SK-N-DZ (cell line): ENCODE data around the gene SHROOM3.
"Not testable (repeated sequence)": the region's sequence is repeated elsewhere in the genome, so short reads cannot be mapped to it uniquely, and the experiment has no call there.

Experiments
- DNase-seq: peaks from one replicate; pipeline ENCODE4 v3.0.0-alpha.2; 2015; ENCODE audit warnings: low spot score

The SHROOM3 gene

DNA sequence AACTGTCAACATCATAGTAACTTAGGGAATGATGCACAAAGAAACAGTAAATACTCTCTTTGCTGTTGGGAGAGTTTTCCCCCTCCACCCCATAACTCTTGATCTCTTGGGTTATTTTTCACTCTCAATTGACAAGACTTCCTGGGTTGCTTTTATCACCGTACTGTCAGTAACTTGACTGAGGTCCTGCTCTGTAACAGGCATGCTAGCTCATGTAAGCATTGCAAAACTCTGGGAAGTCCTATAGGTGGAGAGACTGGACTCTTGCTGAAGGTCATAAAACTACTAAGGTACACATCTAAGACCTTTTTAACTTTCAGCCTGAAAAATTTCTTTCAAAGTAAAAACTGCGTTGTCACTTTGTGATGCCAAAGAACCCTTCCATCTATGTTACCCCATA lies 10.9 kb downstream of the SHROOM3 start:
- DNase-seq: no peak

DNA sequence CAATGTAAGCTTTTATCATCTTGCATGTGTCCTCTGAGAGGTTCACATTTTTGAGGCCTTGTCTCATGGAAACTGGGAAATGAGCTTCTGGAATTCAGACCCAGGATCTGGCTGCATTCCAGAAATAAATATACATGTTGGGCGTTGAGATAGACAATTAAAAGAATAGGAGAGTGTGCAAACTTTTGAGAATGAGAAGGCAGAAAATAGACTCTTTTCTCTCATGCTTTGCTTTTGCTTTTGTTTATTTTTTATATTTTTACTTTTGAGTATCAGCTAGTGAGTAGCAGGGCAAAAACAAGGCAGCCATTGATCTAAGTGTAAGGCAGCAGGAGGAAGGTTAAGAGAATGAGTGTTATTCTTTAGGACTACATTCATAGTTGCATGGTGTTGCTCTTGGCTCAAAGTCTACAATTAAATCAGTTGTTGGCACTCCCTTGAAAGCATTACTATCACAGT lies 12.4 kb downstream of the SHROOM3 start:
- DNase-seq: no peak

DNA sequence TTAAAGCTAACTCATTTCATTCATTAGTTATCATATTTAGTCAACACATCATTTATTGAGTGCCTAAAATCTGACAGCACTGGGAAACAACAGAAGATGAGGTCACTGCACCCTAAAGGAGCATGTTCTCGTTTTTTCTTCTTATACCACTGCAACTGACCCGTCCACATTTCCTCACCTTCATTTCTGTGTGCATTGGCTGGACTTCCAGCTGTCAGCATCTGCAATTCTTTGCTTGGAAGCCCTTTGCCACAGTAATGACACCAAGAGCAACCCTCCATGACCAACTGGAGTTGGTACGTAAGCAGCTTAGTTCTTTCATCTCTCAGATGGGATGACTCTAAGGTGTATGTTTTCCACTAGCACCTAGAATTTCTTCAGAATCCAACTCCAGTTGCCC lies 13.2 kb downstream of the SHROOM3 start:
- DNase-seq: no peak

DNA sequence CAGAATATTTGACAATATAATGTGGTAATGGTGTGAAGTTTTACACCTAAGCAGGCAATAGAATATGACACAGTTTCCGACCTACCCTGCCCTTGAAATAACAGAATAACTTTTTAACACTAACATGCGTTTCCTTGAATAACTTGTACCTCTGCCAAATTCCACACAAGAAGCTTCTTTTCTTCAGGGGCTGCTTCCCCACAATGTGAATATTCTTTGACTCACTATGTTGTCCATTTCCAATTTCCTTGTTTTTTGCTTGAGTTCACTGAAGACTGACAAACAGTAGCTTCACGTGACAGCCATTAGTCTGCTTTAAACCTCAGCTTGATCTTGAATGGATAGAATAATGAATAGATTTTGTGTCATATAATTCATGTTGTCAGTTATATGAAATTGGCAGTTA lies 14.3 kb downstream of the SHROOM3 start:
- no peak for DNase-seq

DNA sequence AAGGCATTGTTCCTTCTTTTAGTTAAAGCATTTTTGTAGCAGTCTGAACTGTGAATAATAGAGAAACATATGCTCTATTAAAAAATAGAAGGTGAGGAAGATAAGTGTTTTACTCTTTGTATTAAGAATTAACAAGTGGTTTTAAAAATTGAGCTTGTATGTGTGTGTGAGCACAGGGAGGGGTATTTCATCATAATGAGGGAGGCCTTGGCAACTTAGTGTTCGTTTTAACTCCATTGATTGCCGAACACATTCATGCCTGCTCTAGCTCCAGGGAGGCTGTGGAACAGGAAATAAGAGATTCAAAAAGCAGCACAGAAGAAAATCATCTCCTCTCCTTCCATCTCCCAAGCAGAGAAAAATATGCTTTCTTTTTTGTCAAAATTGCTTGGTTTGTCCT lies 14.8 kb downstream of the SHROOM3 start:
- DNase-seq: no peak

DNA sequence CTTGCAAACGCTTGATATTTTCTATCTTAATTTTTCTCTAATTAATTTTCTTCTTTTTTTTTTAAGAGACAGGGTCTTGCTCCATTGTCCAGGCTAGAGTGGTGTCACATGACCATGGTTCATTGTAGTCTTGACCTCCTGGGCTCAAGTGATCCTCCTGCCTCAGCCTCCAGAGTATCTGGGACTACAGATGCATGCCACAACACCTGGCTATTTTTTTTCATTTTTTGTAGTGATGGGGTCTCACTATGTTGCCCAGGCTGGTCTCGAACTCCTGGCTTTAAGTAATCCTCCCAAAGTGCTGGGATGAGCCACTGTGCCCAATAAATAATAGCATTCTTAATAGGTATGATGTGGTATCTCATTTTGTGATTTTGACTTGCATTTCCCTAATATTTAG lies 18.2 kb downstream of the SHROOM3 start:
- DNase-seq: no peak

DNA sequence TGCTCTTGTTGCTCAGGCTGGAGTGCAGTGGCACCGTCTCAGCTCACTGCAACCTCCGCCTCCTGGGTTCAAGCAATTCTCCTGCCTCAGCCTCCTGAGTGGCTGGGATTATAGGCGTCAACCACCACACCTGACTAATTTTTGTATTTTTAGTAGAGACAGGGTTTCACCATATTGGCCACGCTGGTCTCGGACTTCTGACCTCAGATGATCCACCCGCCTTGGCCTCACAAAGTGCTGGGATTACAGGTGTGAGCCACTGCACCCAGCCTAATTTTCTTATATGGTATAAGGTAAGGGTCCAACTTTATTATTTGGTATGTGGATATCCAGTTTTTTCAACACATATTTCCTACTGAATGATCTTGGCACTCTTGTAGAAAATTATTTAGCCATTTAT lies 19.0 kb downstream of the SHROOM3 start:
- DNase-seq: not testable (repeated sequence)

DNA sequence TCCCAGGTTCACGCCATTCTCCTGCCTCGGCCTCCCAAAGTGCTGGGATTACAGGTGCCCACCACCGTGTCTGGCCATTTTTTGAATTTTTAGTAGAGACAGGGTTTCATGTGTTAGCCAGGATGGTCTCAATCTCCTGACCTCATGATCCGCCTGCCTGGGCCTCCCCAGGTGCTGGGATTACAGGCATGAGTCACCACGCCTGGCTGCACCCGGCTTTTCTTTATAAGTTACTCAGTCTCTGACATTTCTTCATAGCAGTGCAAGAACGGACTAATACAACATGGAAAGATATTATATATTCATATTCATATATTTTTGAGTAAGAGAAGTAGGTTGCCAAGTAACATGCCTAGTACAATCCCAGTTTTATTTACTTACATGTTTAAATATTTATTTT lies 22.9 kb downstream of the SHROOM3 start:
- no peak for DNase-seq

DNA sequence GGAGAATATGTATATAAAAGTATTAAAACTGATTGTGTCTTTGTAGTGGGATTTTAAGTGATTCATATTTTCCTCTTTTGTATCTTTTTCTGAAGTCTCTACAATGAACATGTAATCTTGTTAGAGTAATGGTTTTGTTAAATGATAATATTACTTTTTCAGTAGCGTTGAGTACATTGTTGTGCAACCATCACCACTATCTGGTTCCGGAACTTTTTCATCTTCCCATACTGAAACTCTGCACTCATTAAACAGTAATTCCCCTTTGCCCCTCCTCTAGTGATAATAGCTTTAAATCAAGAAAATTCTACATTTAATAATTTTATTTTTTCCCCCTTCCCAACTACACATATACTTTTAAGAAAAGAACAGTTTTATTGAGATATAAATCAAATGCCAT lies 23.3 kb downstream of the SHROOM3 start:
- no peak for DNase-seq

DNA sequence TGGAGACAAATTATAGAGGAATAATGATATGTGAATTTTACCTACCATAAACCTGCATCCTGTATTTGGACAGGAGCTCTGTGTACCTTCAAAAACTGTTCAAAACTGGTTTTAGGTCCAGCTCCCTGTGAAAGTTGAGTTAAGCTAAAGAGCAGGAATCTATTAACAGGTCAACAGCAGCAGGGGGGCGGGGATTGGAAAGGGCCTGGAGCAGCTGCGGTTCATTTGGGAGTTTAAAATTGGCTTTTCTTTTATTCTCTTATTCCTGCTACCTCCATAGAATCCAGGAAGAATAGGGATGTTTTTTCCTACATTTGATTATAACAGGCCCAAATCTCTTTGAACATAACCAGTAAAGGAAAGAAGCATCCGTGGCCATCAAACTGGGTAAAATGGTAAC lies 23.8 kb downstream of the SHROOM3 start:
- DNase-seq: no peak

DNA sequence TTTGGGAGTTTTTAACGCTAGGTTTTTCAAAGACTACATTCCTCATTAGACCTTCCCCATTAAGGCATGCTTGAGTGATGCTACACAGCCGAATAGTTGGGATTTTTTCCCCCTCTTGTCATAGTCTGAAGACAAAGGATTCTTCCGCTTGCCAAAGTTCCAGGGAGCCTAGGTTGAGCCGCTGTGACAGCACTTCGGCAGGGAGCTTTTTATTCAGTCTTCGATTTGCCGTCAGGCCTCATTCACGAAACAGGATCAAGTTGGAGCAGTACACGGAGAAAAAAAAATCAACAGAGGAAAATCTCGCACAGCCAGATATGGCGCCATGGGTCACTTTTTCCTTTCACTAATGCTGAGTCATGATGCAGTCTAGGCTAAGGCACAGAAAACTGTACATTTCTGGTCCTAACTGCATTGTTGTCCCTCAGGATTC lies 24.3 kb downstream of the SHROOM3 start:
- DNase-seq: no peak

DNA sequence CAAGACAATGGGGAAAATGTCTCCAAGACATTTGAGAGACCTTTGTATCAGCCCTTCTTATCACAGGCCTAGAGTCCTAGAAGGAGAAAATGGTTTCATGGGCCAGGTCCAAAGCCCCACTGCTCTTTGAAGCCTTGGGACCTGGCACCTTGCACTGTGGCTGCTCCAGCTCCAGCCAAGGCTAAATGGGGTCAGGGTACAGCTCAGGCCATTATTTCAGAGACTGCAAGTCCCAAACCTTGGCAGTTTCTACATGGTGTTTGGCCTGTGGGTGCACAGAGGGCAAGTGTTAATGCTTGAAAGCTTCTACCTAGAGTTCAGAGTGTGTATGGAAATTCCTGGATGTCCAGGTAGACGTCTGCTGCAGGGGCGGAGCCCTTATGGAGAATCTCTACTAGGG lies 28.5 kb downstream of the SHROOM3 start:
- no peak for DNase-seq

DNA sequence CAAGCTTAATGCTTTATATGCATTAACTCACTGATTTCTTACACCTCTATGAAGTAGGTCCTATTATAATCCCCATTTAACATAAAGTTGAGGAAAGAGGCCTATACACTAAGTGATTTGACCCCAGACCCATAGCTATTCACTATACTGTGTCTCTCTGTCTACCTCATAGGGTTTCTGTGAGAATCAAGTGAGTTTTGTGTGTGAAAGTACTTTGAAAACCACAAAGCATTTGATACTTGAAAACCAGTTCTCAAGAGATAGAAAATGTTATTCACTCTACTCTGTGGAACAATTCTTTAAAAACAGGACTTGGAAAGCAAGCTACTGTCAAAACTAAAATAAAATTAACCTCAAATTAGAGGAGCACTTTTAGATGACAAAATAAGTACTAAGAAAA lies 35.0 kb downstream of the SHROOM3 start:
- no peak for DNase-seq

DNA sequence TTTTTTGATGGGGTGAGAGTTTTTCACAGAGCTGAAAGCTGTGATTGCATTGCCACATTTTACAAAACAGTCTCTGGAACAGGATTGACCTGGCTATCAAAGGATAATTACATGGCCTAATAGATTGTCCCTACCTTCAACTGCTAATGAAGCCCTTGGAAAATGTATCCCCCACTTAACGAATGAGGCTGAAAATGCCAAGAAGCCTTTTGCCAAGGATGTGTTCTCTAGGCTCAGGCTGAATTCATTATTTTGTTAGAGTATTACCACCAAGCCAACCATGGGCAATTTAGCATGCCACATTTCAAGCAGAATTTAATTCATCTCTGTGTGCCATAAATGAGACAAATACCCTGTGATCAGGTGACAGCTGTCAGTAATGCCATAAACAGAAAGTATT lies 35.5 kb downstream of the SHROOM3 start:
- no peak for DNase-seq

DNA sequence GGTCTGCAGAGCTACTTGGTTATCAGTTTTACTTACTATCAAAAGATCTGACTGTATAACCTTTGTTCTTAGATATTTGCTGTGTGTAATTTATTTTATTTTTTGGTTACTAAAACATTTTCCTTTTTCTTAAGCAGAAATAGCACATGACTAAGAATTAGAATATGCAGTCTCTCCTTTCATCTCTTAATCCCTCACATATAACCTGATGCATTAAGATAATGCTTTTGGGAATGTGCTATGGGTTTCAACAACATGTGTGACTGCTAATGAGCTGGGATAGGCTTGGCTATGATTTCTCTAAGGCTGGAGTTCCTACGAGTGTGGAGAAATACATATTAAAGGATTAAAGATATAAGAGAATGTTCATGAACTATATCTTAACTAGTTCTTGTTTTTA lies 41.5 kb downstream of the SHROOM3 start:
- DNase-seq: no peak

DNA sequence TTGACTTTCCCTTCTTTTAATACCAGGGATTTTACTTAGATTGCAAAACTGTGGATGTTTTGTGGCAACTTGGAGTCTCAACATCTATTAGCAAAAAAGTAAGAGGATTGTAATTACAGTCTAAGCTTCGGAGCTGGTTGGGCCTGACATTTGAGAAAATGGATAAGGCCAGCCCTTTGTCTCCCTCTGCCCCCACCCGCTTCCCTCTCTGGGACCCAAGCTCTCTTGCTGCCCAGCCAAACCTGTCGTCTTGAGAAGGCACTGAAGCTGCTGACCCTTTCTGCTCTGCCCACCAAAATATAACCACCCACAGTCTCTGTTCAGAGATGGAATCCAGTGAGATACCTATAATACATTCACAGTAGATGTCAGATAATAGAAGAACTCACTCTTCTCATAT lies 49.6 kb downstream of the SHROOM3 start:
- DNase-seq: no peak

DNA sequence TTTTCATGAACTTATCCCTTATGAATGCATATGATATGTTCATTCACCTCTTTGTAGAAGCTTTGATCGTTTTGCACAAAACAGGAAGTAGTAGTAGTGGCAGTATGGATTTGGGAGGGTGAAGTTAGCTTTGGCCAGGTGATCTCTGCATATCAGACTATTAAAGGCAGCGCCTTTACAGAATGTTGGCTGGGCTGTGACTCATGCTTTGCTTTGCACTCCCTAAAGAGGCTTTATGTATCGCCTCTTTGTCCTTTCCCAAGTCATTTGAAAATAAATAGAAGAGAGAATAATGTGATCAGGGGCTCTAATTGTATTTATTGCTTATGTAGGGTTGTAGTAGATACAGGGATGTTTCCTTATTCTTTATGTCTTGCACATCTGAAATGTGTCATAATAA lies 50.4 kb downstream of the SHROOM3 start:
- no peak for DNase-seq

DNA sequence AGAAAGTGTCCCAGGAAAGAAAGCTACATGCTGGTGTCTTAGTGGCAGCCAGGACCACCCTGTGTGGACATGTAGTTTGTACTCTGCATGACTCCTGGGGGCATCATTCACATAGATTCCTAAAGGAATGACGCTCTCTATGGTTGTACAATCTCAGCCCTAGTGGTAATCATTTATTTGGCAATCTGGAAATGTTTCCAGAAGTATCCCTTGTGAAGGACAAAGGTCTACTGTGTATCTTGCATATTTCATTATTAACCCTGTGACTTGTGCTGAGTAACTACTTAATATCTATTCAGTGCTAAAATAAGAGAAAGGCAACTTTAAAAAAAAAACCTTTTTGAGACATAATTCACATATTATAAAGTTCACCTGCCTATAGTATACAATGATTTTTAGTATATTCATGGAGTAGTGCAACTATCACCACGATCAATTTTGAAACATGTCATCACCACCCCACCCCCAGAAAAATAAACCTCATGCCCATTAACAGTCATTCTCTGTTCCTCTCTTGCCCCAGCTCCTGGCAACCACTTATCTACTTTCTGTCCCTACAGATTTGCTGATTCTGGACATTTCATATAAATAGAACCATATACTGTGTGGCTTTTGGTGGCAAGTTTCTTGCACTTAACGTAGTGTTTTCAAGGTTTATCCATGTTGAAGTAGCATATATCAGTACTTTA lies 51.7 kb downstream of the SHROOM3 start:
- no peak for DNase-seq

DNA sequence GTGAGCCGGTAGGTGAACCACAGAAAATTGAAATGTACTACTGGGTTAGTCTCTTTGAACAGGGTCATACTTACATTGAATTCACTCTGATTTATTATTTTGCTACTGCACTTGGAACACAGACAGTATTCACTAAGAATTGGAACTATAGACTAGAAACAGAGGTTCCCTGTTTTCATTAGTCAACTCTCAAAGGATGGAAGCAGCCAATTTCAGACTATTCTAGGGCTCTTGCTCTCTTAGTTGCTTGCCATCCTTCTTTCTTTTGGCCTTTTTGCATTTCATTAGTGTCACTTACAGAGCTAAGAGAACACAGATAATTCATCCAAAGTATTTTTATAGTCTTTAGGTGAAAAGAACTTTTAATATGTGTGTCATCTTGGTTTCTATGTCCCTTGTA lies 52.6 kb downstream of the SHROOM3 start:
- DNase-seq: no peak

DNA sequence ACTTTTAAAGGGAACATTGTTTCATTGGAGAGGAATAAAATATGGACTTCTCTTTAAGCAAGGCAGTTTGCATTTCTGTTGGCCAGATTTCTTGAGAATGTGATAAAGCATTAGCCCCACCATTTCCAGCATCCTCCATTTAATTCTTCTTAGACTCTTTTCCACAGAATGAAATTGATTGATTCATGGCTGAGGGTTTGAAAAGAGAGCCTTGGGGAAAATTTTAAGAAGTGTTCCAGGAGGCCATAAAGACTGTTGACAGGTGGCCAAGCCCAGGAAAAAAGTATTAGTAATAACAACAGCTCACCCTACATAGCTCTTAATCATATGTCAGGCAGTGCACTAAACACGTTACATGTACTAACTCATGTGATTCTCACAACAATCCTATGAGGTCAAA lies 53.4 kb downstream of the SHROOM3 start:
- DNase-seq: no peak

DNA sequence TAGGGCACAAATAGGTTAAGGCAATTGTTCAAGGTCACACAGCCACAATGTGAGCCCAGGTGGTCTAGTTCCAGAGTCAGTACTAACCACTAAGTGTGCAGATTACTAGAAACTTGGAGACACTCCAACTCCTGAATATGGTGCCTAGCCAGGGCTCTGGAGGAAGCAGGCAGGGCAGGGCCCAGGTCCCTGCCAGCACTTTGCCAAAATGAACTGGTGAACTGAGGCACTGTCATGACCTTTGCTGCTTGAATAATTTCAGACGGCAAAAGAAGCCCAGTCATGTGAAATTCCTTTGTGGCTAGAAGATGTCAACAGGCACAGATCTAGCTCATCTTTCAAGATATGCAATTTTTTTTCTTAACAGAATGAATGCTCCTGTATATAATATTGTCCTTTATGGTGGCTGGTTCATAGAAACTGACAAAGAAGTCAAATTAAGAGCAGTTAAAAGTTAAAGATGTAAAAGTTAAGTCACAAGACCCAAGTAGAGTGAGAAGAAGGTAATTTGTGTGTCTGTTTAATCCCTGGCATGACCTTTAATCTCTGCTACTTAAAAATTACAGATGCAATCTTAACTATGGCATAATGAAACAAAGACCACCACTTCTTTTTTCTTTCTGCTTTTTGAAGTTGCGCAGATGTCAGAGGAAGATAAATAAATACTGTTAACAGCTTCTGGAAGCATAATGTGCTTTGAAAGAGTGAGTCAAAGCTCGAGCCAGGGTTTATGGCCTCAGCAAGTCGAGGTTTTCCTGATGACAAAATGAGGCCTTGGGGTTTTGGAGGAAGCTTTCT lies 54.1 kb downstream of the SHROOM3 start:
- no peak for DNase-seq

DNA sequence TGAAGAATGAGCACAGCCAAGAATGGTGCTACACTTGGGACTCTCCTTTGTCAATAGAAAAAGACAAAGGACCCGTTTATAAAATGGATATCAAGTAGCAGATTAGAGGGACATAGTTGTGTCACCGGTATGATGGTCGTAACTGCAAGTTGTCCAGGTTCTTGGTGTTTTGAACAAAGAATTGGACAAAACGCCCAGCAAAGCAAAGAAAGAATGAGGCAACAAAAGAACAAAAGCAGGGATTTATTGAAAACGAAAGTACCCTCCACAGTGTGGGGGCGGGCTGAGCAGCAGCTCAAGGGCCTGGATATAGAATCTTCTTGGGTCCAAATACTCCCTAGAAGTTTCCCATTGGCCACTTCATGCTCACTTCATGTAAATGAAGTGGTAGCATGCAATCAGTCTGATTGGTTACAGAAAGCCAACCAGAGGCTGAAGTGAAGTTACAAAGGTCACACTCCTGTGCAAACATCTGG lies 54.7 kb downstream of the SHROOM3 start:
- no peak for DNase-seq

DNA sequence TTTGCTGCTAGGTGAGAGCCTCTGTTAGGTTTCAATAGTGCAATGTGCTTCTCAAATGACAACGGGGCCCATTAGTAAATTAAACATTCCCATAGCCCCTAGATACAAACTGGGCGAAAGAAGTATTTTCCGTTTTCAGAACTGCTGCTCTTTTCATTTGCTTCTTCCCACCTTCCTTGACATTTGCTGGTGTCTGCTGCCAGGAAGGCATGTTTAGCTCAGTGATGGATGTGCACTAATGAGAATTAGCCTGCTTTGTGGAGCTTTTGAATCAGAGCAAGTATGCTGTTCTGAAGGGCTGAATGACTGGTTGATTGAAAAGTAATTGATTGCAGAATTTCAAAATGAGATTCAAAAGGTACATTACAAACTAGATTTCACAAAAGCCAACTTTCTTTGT lies 57.0 kb downstream of the SHROOM3 start:
- DNase-seq: no peak
